IPS-18c (cell line): ENCODE measurements around the gene CNOT6.

Experiments used
- H3K4me3 ChIP-seq: 2 replicates; pipeline ENCODE4 v1.7.0; 2013; ENCODE audit warnings: low read depth, mild to moderate bottlenecking, low read length, moderate library complexity; ENCODE audit not compliant: insufficient read depth
- H3K9me3 ChIP-seq: one replicate; pipeline ENCODE4 v1.6.1; 2013; ENCODE audit warnings: mild to moderate bottlenecking, low read length, moderate library complexity; ENCODE audit not compliant: control insufficient read depth, insufficient read depth

The CNOT6 gene

DNA sequence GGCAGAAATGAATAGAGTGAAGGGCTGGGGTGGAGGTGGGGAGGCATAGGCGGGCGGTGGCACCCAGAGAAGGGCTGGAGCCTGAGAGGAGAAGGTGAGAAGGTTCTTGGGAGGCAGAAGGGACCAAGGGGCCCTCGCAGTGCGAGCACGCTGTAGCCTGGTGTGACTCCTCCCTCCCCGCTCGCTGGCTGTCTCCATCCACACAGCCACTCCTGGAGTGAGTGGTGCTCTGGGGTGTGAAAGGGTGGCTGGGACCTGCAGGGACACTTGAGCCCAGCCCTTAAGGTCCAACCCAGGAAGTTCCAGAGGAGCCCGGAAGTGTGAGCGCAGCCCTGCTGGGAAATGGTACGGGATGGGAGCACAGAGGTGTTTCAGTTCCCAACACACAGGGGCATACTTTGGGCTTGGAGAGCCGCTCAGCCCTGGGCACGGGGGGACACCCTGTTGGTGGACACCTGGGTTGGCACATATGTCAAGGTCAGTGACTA is 106.4 kb downstream of the CNOT6 start:
- no peak overlapping the region for H3K4me3 ChIP-seq
- H3K9me3 ChIP-seq = peaks cover 4% of the 10 kb centered on the region

DNA sequence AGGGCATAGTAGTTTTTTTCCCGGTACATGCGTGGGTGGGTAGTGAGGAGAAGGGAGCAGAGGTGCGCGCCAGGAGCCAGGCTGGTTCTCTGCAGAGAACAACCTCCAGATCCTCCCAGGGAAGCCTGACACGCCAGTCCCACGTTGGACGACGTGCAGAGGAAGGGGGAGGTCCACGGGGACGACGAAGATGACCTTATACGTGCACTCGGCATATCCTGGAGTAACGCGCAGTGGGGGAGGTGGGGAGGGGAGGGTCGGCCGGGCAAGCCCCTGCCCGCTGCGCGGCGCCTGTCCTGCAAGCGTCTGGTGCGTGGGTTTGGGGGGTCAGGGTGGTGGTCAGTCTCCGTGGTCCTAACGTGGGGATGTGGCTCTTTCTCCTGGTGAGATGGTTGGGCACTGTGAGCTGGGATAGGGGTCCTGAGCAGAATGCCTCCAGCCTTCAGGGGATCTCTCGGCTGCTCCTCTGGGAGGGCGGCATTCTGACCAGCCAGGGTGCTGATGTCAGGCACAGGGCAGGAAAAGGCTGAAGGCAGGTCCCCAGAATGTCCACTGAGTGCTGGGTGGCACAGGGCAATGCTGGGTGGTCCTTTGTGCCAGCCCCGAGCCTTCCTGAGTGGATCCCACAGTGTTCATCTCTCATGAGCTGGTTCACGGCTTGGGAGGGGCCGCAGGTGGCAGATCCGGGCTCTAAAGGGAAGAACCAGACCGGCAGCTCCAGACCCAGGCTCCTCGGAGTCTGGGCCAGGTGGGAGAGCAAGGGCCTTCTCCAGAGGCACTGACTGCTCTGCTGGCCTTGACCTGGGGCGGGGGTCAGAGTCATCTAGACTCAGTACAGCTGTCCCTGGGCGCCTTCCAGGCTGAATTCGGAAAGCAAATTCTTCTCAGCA is 107.7 kb downstream of the CNOT6 start:
- no peak overlapping the region for H3K4me3 ChIP-seq
- H3K9me3 ChIP-seq = peaks cover 4% of the 10 kb centered on the region

DNA sequence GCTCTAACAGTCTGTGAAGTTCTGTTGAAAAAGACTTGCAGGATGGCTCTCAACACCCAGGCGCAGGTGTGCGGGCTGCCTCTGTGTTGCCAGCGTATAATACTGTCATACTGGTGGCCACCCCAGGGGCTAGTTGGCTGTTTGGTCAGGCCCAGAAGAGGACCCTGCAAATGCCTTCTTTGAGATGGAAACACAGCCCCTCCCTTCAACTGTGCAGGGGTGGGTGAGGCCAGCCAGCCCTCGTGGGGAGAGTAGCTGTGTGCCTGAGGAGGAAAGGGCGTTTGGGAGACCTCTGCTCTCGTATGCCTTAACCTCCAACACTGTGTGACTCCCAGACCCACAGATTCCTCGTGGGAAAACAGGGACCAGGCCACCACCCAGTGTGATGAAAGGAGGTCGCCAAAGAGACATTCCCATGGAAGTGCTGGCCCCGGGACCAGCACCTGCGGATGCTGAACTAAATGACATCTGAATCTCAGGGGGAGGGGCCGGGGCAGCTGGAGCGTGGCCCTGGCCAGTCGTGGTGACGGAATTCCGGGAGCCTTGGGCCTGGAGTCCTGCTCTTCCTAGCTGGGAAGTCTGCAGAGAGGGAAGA is 108.4 kb downstream of the CNOT6 start:
- H3K4me3 ChIP-seq = no peak overlapping the region

DNA sequence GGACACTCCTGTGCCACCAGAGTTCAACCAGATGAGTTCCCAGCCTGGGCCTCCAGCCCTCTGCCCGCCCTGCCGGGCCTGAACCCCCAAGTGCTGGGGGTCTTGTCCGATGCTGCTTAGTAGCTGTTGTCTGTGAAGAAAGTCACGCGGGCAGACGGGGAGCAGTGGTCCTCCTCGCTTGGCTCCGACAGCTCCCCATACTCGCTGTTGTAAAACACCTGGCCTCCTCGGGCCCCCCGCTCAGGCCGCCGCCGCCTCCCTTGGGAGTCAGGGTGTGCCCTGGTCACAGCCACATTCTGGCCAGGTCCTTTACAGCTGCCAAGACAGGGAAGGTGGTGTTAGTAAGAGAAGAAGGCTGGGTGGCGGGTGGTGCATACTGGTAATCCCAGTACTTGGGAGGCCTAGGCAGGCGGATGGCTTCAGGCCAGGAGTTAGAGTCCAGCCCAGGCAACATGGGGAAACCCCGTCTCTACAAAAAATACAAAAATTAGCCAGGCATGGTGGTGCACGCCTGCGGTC is 109.0 kb downstream of the CNOT6 start:
- Histone ChIP-seq H3K9me3 (peaks cover 4% of the 10 kb centered on the region), H3K4me3 (no peak overlapping the region)

More for the DNA sequence above, 108.4 kb downstream of the CNOT6 start:
- H3K9me3 ChIP-seq = peaks cover 4% of the 10 kb centered on the region

DNA sequence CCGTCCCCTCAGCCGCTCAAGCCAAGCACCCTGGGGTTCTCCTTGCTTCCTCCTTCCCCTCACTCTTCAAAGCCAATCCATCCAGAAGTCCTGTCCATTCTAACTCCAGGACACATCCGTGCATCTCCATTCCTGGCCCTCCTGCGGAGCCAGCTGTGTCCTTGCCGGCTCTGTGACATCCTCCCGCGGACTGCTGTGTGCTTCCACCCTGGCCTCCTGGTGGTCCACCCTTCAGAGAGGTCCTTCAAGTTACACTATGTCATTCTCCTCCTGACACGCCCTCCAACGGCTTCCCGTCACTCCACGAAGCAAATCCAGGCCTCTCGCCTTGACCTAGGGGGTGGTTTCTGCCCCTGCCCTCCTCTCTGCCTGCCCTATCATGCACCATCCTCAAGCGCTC is 110.1 kb downstream of the CNOT6 start:
- Histone ChIP-seq H3K4me3 (no peak overlapping the region), H3K9me3 (peaks cover 4% of the 10 kb centered on the region)

DNA sequence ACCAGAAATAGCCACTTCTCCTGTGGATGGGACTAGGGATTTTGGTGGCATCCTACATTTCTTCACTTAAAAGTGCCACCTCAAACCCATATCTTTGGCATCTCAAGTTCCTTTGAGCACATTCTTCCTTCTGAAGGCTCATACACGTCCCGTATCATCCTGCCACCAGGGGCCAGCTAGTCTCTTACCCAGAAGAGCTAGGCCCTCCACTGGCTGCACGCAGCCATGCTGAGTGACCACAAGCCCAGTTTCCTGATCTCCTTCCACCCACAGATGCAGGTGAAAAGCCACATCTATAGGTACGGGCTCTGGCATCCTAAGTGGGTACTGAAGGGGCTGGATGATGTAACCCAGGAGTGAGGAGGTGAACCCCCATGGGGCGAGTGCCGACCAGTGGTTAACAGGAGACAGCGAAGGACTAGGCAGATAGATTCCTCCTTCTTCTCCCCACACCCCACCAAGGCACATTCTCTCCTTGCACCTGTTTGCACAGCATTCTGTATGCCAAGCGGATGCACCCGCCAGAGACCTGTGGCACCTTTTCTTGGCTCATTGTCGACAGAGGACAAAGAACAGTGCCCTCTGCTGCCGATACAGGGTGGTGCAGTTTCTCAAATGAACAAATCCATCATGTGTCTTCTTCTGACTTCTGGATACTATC is 111.5 kb downstream of the CNOT6 start:
- peaks cover 4% of the 10 kb centered on the region for H3K9me3 ChIP-seq
- no peak overlapping the region for H3K4me3 ChIP-seq

DNA sequence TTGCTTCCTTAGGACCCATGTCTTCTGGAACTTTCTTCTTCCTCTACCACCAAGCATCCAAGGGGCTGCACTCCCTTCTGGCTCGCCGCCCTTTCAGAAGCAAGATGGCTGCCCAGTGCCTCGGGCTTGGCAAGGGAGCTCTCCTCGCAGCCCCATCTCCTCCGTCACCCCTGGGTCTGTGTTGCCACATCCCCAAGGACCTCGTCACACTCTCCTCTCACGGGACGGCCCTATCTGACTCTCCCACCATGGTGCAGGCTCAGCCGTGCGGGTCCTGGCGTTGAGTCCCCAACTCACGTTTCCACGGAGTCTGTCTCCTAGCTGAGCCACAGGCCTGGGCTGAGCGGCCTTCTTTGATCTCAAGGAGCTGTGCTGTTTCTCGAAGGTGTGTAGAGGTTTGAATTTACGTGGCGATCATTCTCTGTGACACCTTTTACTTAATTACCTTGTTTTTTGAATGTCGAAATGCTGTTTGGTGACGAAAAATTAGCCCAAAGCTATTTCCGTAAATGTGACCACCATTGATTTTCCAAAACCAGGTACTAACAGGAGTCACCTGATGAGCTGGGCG is 112.1 kb downstream of the CNOT6 start:
- Histone ChIP-seq H3K9me3 (peaks cover 4% of the 10 kb centered on the region), H3K4me3 (no peak overlapping the region)

DNA sequence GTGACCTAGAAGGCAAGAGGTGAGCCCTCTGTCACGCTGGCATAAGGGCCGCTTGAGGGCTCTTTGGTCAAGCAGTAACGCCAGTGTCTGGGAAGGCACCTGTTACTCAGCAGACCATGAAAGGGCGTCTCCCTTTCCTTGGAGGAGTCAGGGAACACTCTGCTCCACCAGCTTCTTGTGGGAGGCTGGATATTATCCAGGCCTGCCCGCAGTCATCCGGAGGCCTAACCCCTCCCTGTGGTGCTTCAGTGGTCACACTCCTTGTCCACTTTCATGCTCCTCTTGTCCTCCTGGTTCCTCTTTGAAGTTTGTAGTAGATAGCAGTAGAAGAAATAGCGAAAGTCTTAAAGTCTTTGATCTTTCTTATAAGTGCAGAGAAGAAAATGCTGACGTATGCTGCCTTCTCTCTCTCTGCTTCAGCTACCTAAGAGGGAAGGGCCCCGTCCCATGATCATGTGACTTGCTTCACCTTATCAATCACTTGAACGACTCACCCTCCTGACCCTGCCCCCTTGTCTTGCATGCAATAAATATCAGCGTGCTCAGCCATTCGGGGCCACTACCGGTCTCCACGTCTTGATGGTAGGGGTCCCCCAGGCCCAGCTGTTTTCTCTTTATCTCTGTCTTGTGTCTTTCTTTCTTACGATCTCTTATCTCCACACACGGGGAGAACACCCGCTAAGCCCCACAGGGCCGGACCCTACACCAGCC is 113.8 kb downstream of the CNOT6 start:
- Histone ChIP-seq H3K9me3 (peaks cover 4% of the 10 kb centered on the region), H3K4me3 (no peak overlapping the region)

DNA sequence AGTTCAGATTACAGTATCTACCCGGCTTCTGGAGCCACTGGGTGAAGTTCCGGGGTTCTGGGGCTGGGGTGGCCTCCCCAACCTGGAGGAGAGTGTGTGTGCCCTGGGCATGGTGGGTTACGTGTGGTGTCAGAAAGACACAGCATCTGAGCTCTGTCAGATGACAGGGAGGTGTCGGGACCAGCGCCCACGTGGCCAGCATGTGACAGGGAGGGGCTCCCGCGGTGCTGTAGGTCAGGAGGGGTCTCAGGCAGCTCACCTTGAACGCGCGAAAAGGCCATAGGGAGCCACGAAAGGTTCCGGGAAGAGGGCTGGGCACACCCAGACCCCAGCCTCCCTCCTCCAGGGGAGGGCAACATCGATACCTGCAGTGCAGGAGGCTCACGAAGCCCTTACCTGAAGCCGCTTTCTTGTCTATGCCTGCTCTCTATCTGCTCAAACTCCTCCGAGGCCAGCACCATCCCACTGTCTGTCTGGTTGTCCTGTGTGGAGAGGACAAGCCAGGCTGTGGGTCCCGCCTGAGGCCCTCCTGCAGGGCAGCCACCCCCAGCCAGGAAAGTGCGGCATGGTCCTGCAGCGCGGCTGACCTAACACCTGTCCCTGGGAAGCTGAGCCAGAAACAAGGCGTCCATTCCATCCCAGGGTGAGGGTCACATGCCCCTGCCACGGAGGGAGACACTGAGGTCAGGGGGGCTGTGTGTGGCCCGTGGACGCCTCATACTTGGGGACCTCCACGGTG is 114.6 kb downstream of the CNOT6 start:
- H3K9me3 ChIP-seq = peaks cover 4% of the 10 kb centered on the region
- H3K4me3 ChIP-seq = no peak overlapping the region

DNA sequence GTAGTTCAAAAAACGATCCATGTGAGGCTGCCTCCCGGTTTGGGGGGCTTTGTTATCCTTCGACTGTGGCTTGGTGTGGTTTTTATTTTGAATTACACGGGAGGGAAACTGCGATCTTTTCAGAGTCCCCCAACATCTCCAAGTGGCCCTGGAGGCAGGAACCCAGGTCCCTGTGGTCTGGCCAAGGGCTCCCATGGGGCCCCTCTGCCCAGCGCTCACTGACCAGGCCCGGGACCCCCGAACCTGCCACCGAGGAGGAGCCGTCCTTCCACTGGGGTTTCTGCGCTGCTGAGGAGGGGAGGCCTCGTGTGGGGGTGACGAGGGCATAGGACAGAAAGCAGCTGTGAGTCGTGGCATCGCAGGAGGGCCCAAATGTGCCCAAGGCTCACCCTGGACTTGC is 115.2 kb downstream of the CNOT6 start:
- Histone ChIP-seq H3K9me3 (peaks cover 2% of the 10 kb centered on the region), H3K4me3 (no peak overlapping the region)

DNA sequence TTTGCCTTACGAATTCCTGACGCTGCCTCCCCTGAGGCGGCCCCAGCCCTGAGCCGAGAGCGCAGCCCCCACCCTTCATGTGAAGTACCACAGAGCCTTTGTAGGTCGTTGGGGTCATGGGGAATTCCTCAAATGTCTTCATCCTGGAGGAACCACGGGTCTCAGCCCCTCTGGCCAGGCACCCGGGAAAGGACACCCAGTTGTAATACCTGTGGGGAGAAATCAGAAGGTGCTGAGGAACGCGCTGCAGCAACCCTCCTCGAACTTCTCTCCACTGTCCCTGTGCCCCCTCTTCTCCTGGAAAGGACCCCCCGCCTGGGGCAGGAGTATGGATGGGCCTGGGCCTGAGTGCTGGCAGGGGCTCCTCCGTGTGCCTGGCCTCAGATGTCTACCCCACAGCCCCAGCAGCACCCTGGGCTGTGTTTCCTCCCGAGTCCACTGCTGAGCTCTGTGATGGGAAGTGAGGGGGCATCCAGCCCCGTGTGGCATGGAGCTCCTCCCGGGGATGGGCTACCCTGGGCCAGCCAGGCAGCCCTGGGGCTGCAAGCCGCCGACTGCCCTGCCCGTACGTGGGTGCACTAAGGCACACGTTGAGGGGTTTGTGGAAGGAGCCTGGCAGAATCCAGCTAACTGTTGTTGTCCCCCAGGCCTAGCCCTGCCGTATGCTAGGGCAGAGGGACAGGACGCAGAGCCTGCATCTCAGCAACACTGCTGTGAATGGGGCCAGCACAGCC is 115.8 kb downstream of the CNOT6 start:
- Histone ChIP-seq H3K9me3 (no peaks in the 10 kb centered on the region), H3K4me3 (no peak overlapping the region)

DNA sequence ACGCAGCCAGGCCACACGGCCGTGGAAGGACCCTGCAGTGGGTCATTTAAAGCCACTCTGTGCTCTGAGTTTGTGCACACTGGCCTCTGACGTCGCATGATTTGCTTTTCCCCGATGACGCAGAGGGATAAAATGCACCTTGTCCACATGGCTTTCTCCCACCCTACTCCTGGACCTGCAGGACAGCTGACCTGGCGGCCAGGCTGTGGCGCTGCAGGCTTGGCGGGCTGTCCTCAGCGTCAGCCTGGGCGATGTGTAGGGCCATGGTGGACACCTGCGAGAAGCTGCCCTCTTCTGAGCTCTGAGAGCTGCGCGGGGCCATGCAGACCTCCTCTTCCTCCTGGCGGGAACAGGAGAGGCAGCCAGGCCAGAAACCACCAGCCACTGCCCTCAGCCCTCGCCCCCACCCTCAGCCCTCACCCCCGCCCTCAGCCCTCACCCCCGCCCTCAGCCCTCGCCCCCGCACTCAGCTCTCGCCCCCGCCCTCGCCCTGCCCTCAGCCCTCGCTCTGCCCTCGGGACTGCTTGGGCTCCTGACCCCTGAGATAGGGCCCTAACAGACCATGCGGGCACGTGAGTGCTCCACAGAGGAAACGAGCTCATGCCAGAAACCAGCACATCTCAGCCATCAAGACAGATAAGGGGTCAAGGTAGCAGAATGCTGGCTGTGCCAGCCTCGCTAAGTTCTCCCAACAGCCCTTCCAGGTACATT is 117.1 kb downstream of the CNOT6 start:
- Histone ChIP-seq H3K4me3 (no peak overlapping the region), H3K9me3 (no peaks in the 10 kb centered on the region)

DNA sequence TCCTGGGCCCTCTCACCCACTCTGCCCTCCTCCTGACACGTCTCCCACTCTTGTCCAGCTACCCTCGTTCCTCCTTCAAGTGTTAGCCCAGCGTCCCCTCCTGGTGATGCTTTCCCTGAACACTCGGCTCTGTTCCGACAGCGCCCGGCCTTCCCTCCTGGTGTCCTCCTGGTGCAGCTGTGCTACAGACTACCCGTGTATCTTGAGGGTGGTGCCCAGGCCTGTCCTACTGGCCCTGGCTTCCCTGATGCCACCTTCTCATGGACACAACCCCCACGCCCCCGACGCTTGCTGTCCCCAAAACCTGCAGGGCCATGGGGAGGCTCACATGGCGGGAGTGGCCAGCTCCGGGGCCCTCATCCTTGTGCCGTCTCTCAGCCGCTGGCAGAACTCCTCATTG is 118.5 kb downstream of the CNOT6 start:
- H3K9me3 ChIP-seq = no peaks in the 10 kb centered on the region

DNA sequence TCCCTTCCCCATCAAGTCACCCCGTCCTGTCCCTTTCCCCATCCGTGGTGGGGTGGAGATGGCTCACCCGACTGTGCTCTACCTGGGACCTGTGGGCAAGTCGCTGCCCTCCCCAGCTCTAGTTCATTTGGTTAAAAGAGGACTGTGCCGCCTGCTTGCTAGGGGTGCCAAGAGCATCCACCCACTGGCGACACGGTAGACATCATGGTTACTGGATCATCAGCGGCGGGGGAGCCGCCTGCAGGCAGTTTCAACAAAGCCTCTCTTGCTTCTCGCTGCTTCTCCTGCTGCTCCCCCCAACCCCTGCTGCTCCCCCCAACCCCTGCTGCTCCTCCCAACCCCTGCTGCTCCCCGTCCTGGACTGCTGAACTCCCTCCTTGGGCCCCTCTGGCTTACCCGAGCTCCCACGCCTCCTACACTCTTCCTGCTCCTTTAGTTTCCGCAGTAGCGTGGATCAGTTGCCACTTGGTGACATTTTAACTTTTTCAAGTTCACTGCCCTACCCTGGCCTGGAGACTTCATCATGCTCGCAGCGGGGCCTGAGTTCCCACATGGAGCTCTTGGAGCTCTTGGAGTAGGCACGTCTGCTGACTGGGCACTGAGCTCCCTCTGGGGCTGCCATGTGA is 119.1 kb downstream of the CNOT6 start:
- Histone ChIP-seq H3K9me3 (no peaks in the 10 kb centered on the region), H3K4me3 (no peak overlapping the region)

More for the DNA sequence above, 118.5 kb downstream of the CNOT6 start:
- no peak overlapping the region for H3K4me3 ChIP-seq

DNA sequence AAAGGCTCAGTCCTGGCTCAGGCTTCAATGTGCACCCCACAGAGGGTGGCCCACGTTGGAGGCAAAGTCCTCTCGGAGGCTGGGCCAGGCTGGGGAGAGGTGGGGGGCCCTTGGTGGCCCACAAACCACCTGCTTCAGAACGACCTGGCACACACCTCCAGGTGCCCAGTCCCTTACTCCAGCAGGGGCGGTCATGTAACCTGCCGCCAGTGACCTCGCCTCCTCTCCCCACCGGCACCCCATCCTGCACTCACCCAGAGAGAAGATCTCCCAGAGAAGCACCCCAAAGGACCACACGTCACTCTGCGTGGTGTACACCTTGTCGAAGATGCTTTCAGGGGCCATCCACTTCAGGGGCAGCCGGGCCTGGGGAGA is 119.6 kb downstream of the CNOT6 start:
- Histone ChIP-seq H3K4me3 (no peak overlapping the region), H3K9me3 (no peaks in the 10 kb centered on the region)
